ENCODE data around the gene LST1.
A peak's percentile ranks its signal among the peaks of the same experiment; 100 is the strongest.

The LST1 gene

GRCh38 chr6:31560697-31561058, 25.4 kb upstream of the LST1 start:
- DNase-seq: no peak

GRCh38 chr6:31567531-31568370, 18.3 kb upstream of the LST1 start:
- no peak for DNase-seq

GRCh38 chr6:31568537-31568961, 17.5 kb upstream of the LST1 start:
- DNase-seq: no peak

GRCh38 chr6:31569861-31570536, 16.1 kb upstream of the LST1 start:
- DNase-seq: no peak

- no peak for DNase-seq
Observed at GRCh38 chr6:31572041-31572911, 13.8 kb upstream of the LST1 start, which contains the start of gene LTA. TSS of gene LTA (plus strand) at chr6:31572289. CDS start at chr6:31572743, 454 bp downstream.

- no peak for DNase-seq
Observed at GRCh38 chr6:31573239-31574105, 12.6 kb upstream of the LST1 start.

- no peak for DNase-seq
Observed at GRCh38 chr6:31574106-31575061, 11.7 kb upstream of the LST1 start.

GRCh38 chr6:31575335-31575901, 10.7 kb upstream of the LST1 start, which contains the start of gene TNF:
TSS of gene TNF (plus strand) at chr6:31575565. CDS start at chr6:31575742, 177 bp downstream.
- DNase-seq: no peak

GRCh38 chr6:31575952-31576685, 10.0 kb upstream of the LST1 start:
- no peak for DNase-seq

GRCh38 chr6:31576897-31577578, 9.0 kb upstream of the LST1 start:
- no peak for DNase-seq

- no peak for DNase-seq
Observed at GRCh38 chr6:31577579-31577966, 8.5 kb upstream of the LST1 start.

- DNase-seq: no peak
Observed at GRCh38 chr6:31578184-31579118, 7.6 kb upstream of the LST1 start.

GRCh38 chr6:31579119-31579505, 7.0 kb upstream of the LST1 start:
- no peak for DNase-seq

- no peak for DNase-seq
Observed at GRCh38 chr6:31579546-31580437, 6.3 kb upstream of the LST1 start.

- DNase-seq: no peak
Observed at GRCh38 chr6:31580438-31580740, 5.7 kb upstream of the LST1 start.

- peak; percentile 94 for DNase-seq
Observed at GRCh38 chr6:31580807-31581433, 5.2 kb upstream of the LST1 start.
